GM11168 (cell line): ENCODE data around the gene ASPDH.
"Not testable (repeated sequence)": the region's sequence is repeated elsewhere in the genome, so short reads cannot be mapped to it uniquely, and the experiment has no call there.

Experiments
- in situ Hi-C: fragments of 300-500 bp; cut with MboI; formaldehyde crosslinking; loops from one replicate; pipeline ENCODE4 v1.12.0; 2022; ENCODE audit warnings: low sequenced_read_pairs; ENCODE audit not compliant: unreplicated experiment

ASPDH gene

GRCh38 chr19:50481351-50482149 lies 32.2 kb downstream of the ASPDH start:
- in situ Hi-C loops, result no loop called here

GRCh38 chr19:50480281-50481111 lies 33.2 kb downstream of the ASPDH start:
- in situ Hi-C loops, result no loop called here

GRCh38 chr19:50479761-50480251 lies 33.9 kb downstream of the ASPDH start:
- in situ Hi-C loops, result no loop called here

DNA sequence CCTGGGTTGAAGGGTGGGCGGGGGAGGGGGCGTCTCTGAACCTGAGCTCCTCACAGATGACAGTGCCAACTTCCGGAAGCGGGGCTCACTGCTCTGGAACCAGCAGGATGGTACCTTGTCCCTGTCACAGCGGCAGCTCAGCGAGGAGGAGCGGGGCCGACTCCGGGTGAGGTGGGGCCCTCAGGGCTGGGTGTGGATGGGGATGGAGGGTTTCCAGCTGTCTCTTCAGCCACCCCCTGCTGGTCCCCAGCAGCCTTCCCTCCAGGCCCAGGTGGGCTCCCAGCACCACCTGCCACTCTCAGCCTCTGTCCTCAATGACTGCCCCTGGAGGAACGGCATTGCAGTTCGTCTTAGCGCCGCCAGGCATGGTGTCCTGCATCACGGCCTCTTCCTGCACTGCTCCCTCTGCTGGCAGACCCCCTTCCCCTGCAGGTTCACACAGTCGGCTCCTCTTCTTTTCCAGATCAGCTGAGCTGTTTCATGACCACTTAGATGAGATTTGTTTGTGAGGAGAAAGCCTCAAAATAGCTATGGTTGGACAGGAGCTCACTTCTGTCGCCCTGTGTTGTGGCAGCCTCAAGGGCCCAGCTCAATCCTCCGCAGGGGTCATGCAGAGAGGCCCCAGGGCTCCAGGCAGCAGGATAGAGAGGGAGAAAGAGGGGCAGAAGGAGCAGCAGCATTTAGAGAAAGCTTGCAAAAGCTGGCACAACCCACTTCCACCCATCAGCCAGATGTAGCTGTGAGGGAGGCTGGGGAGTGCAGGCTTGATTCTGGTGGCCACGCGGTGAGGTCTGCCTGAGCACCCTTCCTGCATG lies 34.6 kb downstream of the ASPDH start:
- in situ Hi-C loops, result no loop called here

DNA sequence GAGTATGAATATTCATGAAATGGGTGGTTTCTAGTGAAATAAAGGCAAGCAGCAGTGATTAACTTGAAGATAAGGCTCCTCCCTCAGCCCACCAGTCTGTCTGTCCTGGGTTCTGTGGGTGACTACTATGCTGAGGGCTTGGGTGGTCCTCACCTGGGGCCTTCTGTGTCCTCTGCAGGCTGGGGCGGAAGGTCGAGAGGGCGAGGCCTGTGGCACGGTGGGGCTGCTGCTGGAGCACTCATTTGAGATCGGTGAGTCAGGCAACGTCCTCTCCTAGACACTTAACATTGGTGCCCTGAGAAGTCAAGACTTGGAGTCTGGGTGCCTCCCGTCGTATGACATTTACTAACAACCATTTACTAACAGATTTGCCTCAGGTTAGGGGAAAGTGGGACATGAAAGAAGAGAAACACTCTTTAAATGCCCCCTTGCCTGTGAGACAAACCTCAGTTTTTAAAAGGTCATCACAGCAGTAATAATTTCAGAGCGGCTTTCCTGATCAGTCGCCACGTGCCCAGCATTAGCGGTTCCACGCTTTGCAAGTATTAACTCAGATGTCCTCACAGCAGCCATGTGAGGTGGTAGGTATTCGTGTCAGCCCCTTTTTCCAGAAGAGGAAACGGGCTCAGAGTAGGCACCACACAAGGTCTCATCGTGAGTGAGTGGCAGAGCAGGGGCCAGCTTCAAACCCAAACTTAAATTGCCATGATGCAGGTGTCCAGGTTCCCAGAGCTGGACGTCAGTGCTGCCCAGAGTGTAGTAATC lies 35.8 kb downstream of the ASPDH start:
- in situ Hi-C loops, result no loop called here

- in situ Hi-C loops, result no loop called here
Observed at GRCh38 chr19:50476907-50477238, 36.8 kb downstream of the ASPDH start.

DNA sequence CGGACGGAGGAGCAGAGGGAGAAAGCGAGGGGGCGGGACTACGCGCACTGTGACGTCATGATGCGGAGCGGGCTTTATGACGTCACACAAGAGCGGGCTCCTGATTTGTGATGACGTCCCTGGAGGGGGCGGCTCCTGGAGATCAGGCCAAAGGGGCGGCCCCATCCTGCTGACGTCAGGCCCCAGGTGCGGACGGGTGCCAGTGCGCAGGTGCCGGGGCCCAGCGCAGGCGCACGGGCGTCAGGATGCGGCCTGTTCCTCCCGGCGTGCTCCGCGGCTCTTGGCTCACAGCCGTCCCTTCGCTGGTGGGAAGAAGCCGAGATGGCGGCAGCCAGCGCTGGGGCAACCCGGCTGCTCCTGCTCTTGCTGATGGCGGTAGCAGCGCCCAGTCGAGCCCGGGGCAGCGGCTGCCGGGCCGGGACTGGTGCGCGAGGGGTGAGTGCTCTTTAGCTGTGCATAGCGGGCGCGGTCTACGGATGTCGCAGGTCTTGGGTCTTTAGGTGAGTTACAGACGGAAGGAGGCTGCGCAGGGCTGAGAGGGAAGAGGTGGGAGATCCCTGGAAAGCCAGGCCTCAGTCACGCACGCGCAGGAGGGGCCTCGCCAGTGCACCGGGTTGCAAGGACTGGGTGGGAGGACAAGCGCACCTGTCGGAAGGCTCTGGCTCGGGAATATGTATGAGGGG lies 37.3 kb downstream of the ASPDH start, which contains the start of the genes EMC10 and GARIN5A:
Gene EMC10, plus strand, starts transcription at position 284 of the 683 bp plus-strand sequence. Its CDS starts 38 bp downstream, at position 322.
Gene GARIN5A, minus strand, starts transcription at position 625 of the 683 bp plus-strand sequence. Its CDS starts 460 bp downstream, at position 165.
- in situ Hi-C loops, result no loop called here

- in situ Hi-C loops, result no loop called here
Observed at GRCh38 chr19:50475736-50476223, 37.9 kb downstream of the ASPDH start.

DNA sequence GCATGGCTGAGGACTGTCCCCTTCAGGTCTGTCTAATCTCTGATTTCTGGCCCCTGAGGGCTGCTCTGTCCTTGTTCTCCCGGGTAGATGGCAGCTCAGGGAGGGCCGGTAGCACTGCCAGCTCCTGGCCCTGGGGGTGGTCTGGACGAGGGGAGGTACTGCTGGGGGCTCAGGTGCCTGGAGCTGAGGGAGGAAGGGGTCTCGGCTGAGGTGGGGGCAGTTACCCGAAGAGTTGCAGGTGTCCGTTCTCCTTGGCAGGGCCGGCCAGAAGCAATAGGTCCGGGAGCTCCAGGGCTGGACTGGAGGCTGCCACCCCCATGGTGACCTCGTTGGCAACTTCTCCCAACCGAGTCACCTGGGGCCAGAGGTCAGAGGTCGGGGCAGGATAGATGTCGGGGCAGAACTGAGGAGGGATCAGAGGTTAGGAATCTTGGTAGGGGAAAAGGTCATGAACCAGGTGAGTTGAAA lies 38.6 kb downstream of the ASPDH start:
- in situ Hi-C loops, result no loop called here

- in situ Hi-C loops, result not testable (repeated sequence)
Observed at GRCh38 chr19:50473336-50473735, 40.4 kb downstream of the ASPDH start.

GRCh38 chr19:50468818-50469217 lies 44.9 kb downstream of the ASPDH start:
- in situ Hi-C loops, result no loop called here

DNA sequence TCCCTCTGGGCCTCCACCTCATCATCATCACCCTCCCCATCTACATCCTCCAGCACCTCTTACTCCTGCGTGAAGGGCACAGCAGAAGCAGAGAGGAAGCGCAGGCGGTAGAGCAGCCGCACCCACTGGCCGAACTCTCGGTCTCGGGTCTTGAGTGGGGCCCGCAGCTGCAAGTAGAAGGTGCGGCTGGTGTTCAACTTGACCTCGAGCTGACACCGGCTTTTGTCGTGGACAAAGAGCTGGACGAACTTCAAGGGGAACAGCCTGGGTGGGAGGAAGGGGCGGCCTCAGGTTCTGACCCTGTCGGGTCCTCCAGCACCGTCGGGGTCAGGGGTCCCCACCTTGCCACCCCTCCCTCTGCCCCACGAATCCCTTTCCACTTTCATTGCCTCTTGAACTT lies 46.1 kb downstream of the ASPDH start:
- in situ Hi-C loops, result no loop called here

DNA sequence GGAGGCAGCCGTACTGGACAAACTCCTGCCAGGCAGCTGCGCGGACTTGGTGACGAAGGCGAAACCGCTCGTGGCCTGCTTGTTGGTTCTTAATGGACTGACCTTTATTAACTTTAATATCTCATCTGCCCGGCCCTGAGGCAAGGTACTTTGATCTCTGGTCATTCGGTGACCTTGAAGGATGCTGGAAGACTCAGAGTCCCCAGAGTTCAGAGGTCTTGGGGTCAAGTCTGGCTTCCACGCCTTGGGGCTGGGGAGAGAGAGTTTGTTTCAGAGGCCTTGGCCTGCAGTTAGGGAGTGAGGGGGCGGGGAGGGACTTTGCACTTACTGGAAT lies 47.0 kb downstream of the ASPDH start:
- in situ Hi-C loops, result no loop called here

GRCh38 chr19:50465986-50466705 lies 47.6 kb downstream of the ASPDH start:
- in situ Hi-C loops, result no loop called here

DNA sequence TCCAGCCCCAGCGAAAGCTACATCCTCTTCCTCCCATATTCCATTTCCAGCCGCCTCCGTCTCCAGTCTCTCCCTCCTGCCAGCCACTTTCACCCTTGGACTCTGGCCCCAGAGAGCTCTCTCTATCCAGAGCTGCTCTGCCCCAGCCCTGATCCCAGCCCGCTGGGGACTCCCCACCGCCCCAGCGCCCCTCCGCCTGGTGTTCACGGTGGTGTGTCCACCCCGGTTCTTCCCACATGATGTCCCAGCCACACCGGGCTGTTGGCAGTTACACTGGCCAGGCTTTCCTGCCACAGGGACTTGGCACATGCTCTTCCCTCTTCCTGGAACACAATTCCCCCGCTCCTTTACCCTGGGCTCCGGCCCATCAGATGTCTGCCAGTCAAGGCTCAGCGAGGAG lies 48.7 kb downstream of the ASPDH start:
- in situ Hi-C loops, result loop anchor here (5.0 kb wide), 1 partner anchor 98 kb away; the partner anchor contains the start of gene NAPSA

DNA sequence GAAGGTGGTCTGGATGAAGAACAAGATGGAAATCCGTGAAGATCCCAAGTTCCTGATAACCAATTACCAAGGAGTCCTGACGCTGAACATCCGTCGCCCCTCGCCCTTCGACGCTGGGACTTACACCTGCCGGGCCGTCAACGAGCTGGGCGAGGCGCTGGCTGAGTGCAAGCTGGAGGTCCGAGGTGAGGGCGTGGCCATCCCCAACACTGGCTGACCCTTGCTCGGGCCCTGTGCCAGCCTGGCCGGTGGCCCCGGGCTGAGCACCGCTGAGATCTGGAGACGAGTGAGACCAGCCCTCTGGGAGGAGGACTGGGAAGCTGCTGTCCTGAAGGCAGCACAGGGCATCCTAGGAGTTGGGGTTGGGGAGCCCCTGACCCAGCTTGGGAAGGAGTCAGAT lies 49.4 kb downstream of the ASPDH start:
- in situ Hi-C loops, result loop anchor here (5.0 kb wide), 1 partner anchor 97 kb away; the partner anchor contains the start of gene NAPSA

GRCh38 chr19:50462970-50463369 lies 50.7 kb downstream of the ASPDH start:
- in situ Hi-C loops, result loop anchor here (5.0 kb wide), 1 partner anchor 96 kb away; the partner anchor contains the start of gene NAPSA
